KMS-11 (cell line): ENCODE results near the gene SFPQ.

Experiments used
- H2AFZ ChIP-seq: fragments of 200-600 bp; sonication (generic); 2 replicates; pipeline ENCODE4 v1.6.1; 2016; ENCODE audit warnings: antibody characterized with exemption, mixed run types, low read depth
- H3K27ac ChIP-seq: fragments of 200-600 bp; sonication (generic); 2 replicates; pipeline ENCODE4 v1.6.1; 2016; ENCODE audit warnings: mild to moderate bottlenecking, mixed run types
- H3K27me3 ChIP-seq: fragments of 200-600 bp; sonication (generic); 2 replicates; pipeline ENCODE4 v1.6.1; 2017; ENCODE audit warnings: mild to moderate bottlenecking, low read depth, mixed run types, moderate library complexity; ENCODE audit not compliant: insufficient read depth
- H3K36me3 ChIP-seq: fragments of 200-600 bp; sonication (generic); 2 replicates; pipeline ENCODE4 v1.6.1; 2017; ENCODE audit warnings: mild to moderate bottlenecking, mixed run types; ENCODE audit not compliant: insufficient read depth
- H3K4me1 ChIP-seq: fragments of 200-600 bp; sonication (generic); 2 replicates; pipeline ENCODE4 v1.6.1; 2016; ENCODE audit warnings: mild to moderate bottlenecking, low read depth, mixed run types; ENCODE audit not compliant: poor library complexity, severe bottlenecking
- H3K4me2 ChIP-seq: fragments of 200-600 bp; sonication (generic); 2 replicates; pipeline ENCODE4 v1.7.0; 2016; ENCODE audit warnings: mild to moderate bottlenecking, mixed run types
- H3K4me3 ChIP-seq: fragments of 200-600 bp; sonication (generic); IDR thresholded peaks from 2 replicates; pipeline ENCODE4 v1.6.1; 2017; ENCODE audit warnings: low read depth, low read length, mixed read lengths; ENCODE audit not compliant: insufficient read depth
- H3K79me2 ChIP-seq: fragments of 200-600 bp; sonication (generic); 2 replicates; pipeline ENCODE4 v1.6.1; 2016; ENCODE audit warnings: low read depth, mixed run types; ENCODE audit not compliant: insufficient read depth
- H3K9ac ChIP-seq: fragments of 200-600 bp; sonication (generic); 2 replicates; pipeline ENCODE4 v1.6.1; 2016; ENCODE audit warnings: mild to moderate bottlenecking, mixed run types
- H4K20me1 ChIP-seq: fragments of 200-600 bp; sonication (generic); 2 replicates; pipeline ENCODE4 v1.6.1; 2016; ENCODE audit warnings: mild to moderate bottlenecking, mixed run types; ENCODE audit not compliant: insufficient read depth
- CTCF ChIP-seq: fragments of 200-600 bp; sonication (generic); conservative IDR thresholded peaks from 2 replicates; pipeline ENCODE4 v1.6.1; 2017; ENCODE audit warnings: low read depth, mild to moderate bottlenecking, antibody characterized with exemption, low read length, moderate library complexity, mixed read lengths

Gene SFPQ

GRCh38 chr1:35179908-35180307, 13.0 kb downstream of the SFPQ start:
- no peak overlapping the region for H3K4me2 ChIP-seq
- H4K20me1 ChIP-seq: peaks cover 41% of the 10 kb centered on the region
- TF ChIP-seq CTCF: no peak
- H3K27ac ChIP-seq: no peak overlapping the region
- no peak overlapping the region for H2AFZ ChIP-seq
- H3K4me1 ChIP-seq: no peaks in the 10 kb centered on the region
- peaks cover 28% of the 10 kb centered on the region; the same call in 1 of the 2 replicates for H3K36me3 ChIP-seq
- peaks cover 27% of the 10 kb centered on the region; the same call in 1 of the 2 replicates for H3K79me2 ChIP-seq
- H3K9ac ChIP-seq: no peak overlapping the region
- H3K4me3 ChIP-seq: no peak overlapping the region
- no peaks in the 10 kb centered on the region for H3K27me3 ChIP-seq

- Histone ChIP-seq H3K36me3 (peaks cover 24% of the 10 kb centered on the region; the same call in 1 of the 2 replicates), H3K27ac (no peak overlapping the region), H3K9ac (no peak overlapping the region), H3K27me3 (no peaks in the 10 kb centered on the region), H2AFZ (no peak overlapping the region), H3K79me2 (peaks cover 17% of the 10 kb centered on the region; the same call in 1 of the 2 replicates), H4K20me1 (peaks cover 40% of the 10 kb centered on the region), H3K4me1 (no peaks in the 10 kb centered on the region), H3K4me3 (no peak overlapping the region), H3K4me2 (no peak overlapping the region)
- TF ChIP-seq CTCF: no peak
These were observed 14.0 kb downstream of the SFPQ start for GRCh38 chr1:35178874-35179380.

GRCh38 chr1:35178295-35178695, 14.7 kb downstream of the SFPQ start:
- Histone ChIP-seq H3K4me2 (no peak overlapping the region), H2AFZ (no peak overlapping the region), H3K27me3 (no peaks in the 10 kb centered on the region), H3K4me1 (no peaks in the 10 kb centered on the region), H3K27ac (no peak overlapping the region), H3K79me2 (peaks cover 11% of the 10 kb centered on the region; the same call in 1 of the 2 replicates), H3K4me3 (no peak overlapping the region), H4K20me1 (peaks cover 33% of the 10 kb centered on the region), H3K9ac (no peak overlapping the region), H3K36me3 (peaks cover 18% of the 10 kb centered on the region; the same call in 1 of the 2 replicates)
- no peak for TF ChIP-seq CTCF

- Histone ChIP-seq H3K27ac (no peak overlapping the region), H4K20me1 (peaks cover 33% of the 10 kb centered on the region), H3K4me2 (no peak overlapping the region), H3K4me1 (no peaks in the 10 kb centered on the region), H3K79me2 (peaks cover 11% of the 10 kb centered on the region; the same call in 1 of the 2 replicates), H3K9ac (no peak overlapping the region), H2AFZ (no peak overlapping the region), H3K4me3 (no peak overlapping the region), H3K27me3 (no peaks in the 10 kb centered on the region), H3K36me3 (peaks cover 18% of the 10 kb centered on the region; the same call in 1 of the 2 replicates)
- no peak for TF ChIP-seq CTCF
These were observed 15.6 kb downstream of the SFPQ start for GRCh38 chr1:35177237-35177786.
